Right forelimb (tissue), 1 donor: ENCODE data around the gene MON1B.
"Not testable (repeated sequence)": the region's sequence is repeated elsewhere in the genome, so short reads cannot be mapped to it uniquely, and the experiment has no call there.

Experiments used
- DNase-seq: peaks from one replicate; pipeline ENCODE4 v3.0.0-alpha.2; 2018

MON1B gene

DNA sequence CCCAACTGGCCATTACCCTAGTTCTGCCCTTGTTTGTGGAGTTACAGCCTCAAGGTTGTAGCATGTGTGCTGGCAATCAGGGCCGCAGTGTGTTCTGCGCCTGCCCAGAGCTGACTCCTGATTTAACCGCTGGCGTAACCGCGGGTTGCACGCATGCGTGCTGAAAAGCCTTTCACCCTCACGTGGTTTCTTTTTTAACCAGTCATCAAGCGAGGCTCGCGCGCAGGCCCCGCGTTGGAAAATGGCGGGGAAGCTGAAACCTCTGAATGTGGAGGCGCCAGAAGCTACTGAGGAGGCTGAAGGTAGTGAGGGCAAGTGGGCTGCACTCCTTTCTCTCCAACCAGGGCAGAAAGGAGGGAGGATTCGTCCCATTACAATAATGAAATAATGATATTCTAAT, 8.2 kb downstream of the MON1B start, which contains the start of gene SYCE1L:
TSS of gene SYCE1L (plus strand) at position 198 of the 400 bp plus-strand sequence. CDS start at position 242, 44 bp downstream.
- no peak for DNase-seq

- DNase-seq, result no peak
Observed at GRCh38 chr16:77206533-77206932, 15.5 kb downstream of the MON1B start.

DNA sequence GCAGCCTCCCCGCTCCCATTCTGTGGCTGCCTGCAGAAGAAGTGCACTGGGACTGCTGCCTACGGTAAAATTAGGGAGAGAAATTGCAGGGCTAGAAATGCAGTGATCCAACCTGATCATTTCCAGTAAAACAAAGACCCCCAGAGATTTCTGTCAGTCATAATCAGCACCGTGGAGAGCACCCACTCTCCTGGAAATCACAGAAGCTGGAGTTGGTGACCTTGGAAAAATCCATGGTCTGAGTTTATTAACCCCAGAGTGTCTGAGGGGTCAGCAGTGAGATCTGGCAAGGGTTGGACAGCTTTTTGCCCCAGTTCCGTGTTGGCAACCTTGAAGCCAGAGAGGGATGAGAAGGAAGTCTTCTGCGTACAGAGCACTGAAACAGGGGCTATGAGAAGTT, 16.0 kb downstream of the MON1B start:
- DNase-seq, result no peak

DNA sequence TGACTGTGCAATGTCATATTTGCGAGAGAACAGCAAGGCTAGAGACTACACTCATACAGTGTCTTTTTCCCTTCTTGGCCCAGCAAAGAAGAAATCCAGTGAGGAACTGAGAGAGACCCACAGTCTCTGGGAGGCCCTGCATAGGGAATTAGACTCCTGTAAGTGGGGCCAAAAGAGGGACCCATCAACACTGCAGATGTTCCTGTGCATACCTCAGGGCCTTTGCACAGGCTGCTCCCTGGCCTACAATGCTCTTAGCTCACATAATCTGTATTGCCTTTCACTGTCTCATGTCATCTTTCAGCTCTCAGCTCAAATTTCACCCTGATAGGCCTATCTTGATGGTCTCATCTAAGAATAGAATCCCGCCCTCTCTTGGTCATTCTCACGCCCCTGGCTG, 17.4 kb downstream of the MON1B start:
- DNase-seq, result no peak

DNA sequence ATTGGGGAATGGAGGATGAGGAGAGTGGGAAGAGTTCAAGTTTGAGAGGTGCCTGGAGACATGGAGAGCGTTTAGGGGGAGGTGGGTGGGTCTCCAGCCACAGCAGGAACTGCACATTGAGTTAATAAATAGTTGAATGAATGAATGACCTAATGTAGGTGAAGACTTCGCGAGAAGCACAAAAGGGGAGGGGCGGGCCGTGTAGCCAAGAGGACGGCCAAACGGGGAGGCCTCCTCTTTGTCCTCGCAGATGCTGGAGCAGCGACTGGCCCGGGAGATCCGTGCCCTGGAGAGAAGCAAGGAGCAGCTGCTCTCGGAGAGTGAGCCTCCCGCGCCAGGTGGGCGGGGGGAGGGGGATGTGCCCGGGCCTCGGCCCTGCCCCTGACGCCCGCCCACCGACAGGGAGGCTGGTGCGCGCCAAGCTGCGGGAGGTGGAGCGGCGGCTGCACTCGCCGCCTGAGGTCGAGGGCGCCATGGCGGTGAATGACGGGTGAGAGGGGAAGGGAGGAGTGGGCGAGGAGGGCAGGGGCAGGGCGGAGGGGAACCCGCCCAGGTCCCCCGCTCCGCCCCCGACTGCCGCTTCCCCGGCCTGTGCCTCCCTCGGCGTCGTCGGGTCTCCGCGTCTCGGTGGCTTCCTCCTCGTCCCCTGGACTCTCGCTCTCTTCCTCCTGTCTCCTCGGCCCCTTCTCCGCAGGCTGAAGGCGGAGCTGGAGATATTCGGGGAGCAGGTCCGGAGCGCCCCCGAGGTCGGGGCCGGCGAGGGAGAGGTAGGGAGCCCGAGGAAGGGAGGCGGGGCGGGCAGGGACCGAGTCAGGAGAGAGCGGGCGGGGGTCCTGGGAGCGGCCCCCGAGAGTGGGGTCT, 21.1 kb downstream of the MON1B start:
- DNase-seq, result peak; percentile 84

DNA sequence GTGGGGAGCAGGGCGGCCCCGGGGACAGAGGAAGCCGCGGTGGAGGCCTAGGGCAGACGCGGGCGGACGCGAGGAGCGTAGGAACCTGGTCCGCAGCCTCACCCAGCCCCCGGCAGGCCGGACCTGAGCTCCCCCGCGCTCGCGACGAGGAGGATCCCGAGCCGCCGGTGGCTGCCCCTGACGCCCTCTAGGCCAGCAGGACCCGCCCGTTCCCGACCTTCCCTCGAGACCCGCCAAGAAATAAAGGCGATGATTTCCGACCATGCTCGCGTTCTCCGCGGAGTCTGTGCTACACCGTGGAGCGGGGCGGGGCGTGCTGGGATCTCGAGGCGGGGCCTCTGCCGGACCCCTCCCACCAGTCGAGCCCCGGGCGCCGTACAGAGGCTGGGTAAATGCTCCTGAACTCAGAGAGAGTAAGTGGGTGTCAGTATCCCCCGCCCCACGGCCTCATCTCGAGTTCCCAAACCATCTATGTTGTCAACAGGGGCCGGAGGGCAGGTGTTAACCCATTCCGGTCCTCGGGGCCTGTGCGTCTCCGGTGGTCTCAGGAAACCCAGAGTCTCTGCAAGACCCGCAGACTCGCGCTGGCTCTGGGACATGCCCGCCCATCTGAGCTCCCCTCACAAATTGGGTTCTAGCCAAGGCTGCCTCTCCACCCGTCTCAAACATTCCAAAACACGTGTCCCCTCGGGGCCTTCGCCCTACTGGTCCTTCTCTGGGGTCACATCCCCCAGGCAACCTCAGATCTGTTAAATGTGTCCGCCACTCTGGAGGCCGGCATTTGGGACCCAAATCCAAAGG, 22.0 kb downstream of the MON1B start:
- DNase-seq, result peak; percentile 82

DNA sequence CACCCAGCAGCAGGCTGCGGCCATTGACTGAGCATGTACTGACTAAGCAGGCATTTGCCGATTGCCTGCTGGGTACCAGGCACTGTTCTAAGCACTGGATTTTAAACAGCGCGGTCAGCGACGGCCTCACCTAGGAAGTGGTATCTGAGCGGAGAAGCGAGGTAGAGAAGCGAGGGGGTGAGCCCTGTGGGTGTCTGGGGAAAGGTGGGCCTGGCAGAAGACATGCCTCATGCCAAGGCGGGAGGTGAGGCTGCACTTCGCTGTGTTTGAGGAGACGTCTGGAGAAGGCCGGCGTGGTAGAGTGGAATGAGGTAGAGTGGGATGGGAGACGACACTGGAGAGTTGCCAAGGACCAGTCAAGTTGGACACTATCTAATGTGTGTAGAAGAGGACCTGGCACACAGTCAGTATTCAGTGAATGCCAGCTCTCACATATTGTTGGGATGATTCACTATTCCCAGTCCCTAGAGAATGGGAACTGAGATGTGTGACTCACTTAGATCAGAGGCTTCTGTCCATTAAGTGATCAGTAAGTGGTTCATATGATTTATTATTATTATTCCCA, 22.6 kb downstream of the MON1B start:
- DNase-seq, result no peak

GRCh38 chr16:77214411-77215138, 23.6 kb downstream of the MON1B start:
- no peak for DNase-seq

GRCh38 chr16:77219437-77219836, 28.4 kb downstream of the MON1B start:
- no peak for DNase-seq

DNA sequence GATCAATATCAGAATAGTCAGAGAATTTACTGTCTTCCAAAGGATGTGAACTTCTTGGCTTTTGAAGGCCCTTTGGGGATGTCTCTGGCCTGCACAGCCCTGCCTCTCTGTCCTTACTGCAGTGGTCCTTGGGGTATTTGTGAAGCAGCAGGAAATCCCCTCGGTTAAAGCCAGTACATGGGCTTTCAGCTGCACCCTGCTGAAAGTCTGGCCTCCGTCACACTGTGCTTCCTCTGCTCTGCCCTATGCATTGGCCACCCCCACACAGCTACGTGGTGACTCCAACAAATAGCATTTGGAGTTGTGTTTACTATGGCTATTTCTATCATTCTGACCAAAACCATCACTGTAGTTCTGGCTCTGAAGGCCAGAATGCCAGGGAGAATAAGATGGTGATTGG, 29.4 kb downstream of the MON1B start:
- no peak for DNase-seq

- no peak for DNase-seq
Observed at GRCh38 chr16:77221482-77221881, 30.5 kb downstream of the MON1B start.

- no peak for DNase-seq
Observed at GRCh38 chr16:77223184-77223583, 32.2 kb downstream of the MON1B start.

DNA sequence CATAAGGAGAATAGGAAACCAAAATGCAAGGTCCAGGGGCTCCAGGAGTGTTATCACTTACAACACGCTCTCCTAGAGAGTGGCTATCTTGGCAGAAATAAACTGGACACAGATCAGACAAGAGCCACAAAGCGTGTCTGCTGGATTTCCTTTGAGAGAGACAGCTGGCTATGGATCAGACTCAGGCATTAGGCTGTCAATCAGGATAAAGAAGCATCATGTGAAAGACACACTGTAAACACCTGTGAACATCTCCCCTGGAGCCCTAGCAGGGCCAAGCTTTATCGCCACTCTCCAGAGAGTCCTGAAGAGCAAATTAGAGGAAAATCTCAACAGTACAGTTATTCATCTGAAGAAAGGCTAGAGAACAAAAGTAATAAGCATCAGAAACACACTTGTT, 34.2 kb downstream of the MON1B start:
- DNase-seq, result no peak

GRCh38 chr16:77227745-77228144, 36.8 kb downstream of the MON1B start:
- DNase-seq, result no peak

DNA sequence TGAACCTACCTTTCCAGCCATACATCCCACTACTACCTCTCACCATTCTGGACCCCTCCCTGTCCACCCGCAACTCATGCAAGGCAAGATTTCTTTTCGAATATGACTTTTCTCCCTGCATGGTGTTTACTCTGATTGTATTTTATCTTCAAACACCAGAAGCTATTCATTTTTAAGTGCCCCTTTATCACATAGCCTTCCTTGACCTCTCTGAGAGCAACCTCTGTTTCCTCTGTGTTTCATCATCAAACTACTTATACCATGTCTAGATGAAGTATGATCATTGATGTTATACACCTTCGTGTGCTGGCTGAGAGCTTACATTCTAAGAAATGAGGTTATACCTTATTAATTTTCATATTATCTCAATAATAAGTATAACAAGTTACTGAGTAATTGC, 40.1 kb downstream of the MON1B start:
- no peak for DNase-seq

GRCh38 chr16:77233799-77234519, 43.0 kb downstream of the MON1B start:
- no peak for DNase-seq

DNA sequence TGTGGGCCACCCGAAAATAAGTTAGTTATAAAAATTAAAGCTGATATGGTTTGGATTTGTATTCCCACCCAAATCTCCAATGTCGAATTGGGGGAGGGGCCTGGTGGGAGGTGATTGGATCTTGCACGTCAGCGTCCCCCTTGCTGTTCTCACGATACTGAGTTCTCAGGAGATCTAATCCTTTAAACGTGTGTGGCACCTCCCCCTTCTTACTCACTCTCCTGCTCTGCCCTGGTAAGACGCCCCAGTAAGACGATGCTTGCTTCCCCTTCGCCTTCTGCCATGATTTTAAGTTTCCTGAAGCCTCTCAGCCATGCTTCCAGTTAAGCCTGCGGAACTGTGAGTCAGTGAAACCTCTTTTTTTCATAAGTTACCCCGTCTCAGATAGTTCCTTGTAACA, 43.6 kb downstream of the MON1B start:
- no peak for DNase-seq

DNA sequence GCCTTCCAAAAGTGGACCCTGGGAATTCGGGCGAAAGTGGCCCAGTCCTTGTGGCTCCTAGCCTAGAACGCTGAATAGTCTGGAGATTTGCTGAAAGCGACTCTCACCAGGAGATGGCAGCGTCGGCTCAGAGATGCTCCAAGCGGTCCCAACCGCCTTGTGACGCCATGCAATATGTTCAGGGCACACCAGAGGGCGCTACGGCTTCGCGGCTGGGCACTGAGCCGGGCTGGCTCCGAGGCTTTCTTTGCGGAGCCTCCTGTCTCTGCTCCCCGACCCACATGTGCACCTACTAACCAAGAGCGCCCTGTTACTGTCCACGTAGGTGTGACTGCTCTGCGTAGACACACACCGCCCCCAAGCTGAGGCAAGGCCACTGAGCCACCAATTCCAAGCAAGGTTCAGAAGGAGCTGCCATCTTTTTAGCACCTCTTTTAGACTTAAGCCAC, 45.1 kb downstream of the MON1B start:
- DNase-seq, result peak; percentile 94

GRCh38 chr16:77238593-77238992, 47.6 kb downstream of the MON1B start:
- DNase-seq, result no peak

- DNase-seq, result not testable (repeated sequence)
Observed at GRCh38 chr16:77242471-77242870, 51.5 kb downstream of the MON1B start.

DNA sequence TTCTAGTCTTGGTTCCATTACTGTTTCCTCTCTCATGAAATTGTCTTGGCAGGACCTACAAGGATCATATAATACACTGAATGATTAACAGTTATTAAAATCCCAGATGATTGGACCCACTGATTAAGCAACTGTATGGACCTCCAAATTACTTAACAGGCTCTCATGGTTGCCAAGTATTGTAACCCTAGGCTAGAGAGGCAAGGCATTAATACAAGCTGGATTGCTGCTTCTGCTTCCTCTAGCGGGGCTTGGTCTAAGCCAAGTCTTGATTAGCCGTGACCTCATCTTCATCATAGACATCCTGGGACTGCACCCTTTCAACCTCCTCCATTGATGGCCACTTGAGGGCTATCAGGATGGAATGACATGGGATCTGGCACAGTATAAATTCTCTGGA, 55.2 kb downstream of the MON1B start:
- no peak for DNase-seq

DNA sequence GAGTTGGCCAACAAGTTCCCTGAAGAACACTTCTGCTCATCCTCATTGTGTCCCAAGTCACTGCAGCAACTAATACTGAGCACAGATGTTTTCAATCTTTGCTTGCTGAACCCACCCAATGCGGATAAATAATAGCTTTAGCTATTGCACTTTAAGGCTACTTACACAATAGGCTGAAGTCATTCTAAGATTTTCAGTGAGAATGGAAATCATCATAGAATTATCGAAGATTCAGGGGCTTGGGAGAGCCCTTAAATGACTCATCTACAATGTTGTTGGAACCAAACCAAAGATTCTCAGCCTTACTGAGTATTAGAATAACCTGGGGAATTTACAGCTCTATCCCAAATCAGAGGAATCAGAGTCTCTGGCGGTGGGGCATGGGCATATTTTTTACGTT, 59.4 kb downstream of the MON1B start:
- DNase-seq, result no peak
